Activated CD8-positive, alpha-beta memory T cell treated with anti-CD3 and anti-CD28 coated beads for 24 hours (primary cell): ENCODE data around the gene TMEM39A.

ENCODE experiments used
- DNase-seq: peaks from one replicate; pipeline ENCODE4 v3.0.0-alpha.2; 2020

TMEM39A gene

GRCh38 chr3:119444590-119444989 lies 18.8 kb downstream of the TMEM39A start:
- no peak for DNase-seq

GRCh38 chr3:119443179-119443578 lies 20.2 kb downstream of the TMEM39A start:
- DNase-seq = no peak

- DNase-seq = no peak
Observed at GRCh38 chr3:119437691-119438258, 25.6 kb downstream of the TMEM39A start.

GRCh38 chr3:119436977-119437376 lies 26.4 kb downstream of the TMEM39A start:
- DNase-seq = no peak

GRCh38 chr3:119434703-119435102 lies 28.7 kb downstream of the TMEM39A start:
- DNase-seq = no peak

- no peak for DNase-seq
Observed at GRCh38 chr3:119433613-119434325, 29.6 kb downstream of the TMEM39A start.

- no peak for DNase-seq
Observed at GRCh38 chr3:119428538-119428937, 34.9 kb downstream of the TMEM39A start.

GRCh38 chr3:119427669-119428068 lies 35.7 kb downstream of the TMEM39A start:
- no peak for DNase-seq

- no peak for DNase-seq
Observed at GRCh38 chr3:119420196-119420595, 43.2 kb downstream of the TMEM39A start.

- no peak for DNase-seq
Observed at GRCh38 chr3:119418641-119419040, 44.8 kb downstream of the TMEM39A start.

- no peak for DNase-seq
Observed at GRCh38 chr3:119417771-119418512, 45.5 kb downstream of the TMEM39A start.

GRCh38 chr3:119416873-119417272 lies 46.5 kb downstream of the TMEM39A start:
- no peak for DNase-seq

- DNase-seq = no peak
Observed at GRCh38 chr3:119413603-119414280, 49.7 kb downstream of the TMEM39A start.

GRCh38 chr3:119409844-119410243 lies 53.6 kb downstream of the TMEM39A start:
- no peak for DNase-seq

GRCh38 chr3:119408243-119408950 lies 55.0 kb downstream of the TMEM39A start:
- DNase-seq = no peak

GRCh38 chr3:119405315-119405714 lies 58.1 kb downstream of the TMEM39A start:
- no peak for DNase-seq

- DNase-seq = no peak
Observed at GRCh38 chr3:119403201-119403600, 60.2 kb downstream of the TMEM39A start.

GRCh38 chr3:119402791-119403190 lies 60.6 kb downstream of the TMEM39A start:
- DNase-seq = no peak

GRCh38 chr3:119401503-119402440 lies 61.6 kb downstream of the TMEM39A start:
- no peak for DNase-seq

GRCh38 chr3:119401069-119401468 lies 62.3 kb downstream of the TMEM39A start:
- no peak for DNase-seq

- no peak for DNase-seq
Observed at GRCh38 chr3:119400466-119400865, 62.9 kb downstream of the TMEM39A start.

GRCh38 chr3:119396870-119397269 lies 66.5 kb downstream of the TMEM39A start:
- no peak for DNase-seq
